AG09319 (cell line): ENCODE results near the gene ROBO1.

Source experiments
- DNase-seq: peaks from one replicate; pipeline ENCODE4 v3.0.0-alpha.2; 2010; ENCODE audit warnings: low read depth; ENCODE audit errors: extremely low read depth
- TF ChIP-seq, protein P1 (sequence below): IDR thresholded peaks from 2 replicates; pipeline ENCODE4 v1.5.1; 2011; ENCODE audit warnings: low read depth, mild to moderate bottlenecking, inconsistent platforms, low read length, moderate library complexity

Gene ROBO1

DNA sequence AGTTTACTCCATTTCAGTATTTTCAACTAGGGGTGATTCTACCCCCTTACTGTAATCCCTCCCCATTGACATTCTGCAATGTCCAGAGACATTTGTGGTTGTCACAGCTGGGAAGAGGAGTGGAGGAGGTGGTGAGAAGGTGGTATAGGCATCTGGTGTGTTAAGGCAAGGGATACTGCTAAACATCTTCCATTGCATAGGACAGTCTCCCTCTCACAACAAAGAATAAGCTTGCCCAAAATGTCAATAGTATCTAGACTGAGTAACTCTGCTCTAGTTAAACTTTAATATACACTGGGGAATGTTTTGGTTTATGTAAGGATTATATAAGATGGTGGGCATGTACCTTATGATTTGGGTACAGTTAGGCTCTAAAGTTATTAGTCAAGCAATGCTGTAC is 737.6 kb downstream of the ROBO1 start:
- no peak for DNase-seq
- TF ChIP-seq, protein P1, sequence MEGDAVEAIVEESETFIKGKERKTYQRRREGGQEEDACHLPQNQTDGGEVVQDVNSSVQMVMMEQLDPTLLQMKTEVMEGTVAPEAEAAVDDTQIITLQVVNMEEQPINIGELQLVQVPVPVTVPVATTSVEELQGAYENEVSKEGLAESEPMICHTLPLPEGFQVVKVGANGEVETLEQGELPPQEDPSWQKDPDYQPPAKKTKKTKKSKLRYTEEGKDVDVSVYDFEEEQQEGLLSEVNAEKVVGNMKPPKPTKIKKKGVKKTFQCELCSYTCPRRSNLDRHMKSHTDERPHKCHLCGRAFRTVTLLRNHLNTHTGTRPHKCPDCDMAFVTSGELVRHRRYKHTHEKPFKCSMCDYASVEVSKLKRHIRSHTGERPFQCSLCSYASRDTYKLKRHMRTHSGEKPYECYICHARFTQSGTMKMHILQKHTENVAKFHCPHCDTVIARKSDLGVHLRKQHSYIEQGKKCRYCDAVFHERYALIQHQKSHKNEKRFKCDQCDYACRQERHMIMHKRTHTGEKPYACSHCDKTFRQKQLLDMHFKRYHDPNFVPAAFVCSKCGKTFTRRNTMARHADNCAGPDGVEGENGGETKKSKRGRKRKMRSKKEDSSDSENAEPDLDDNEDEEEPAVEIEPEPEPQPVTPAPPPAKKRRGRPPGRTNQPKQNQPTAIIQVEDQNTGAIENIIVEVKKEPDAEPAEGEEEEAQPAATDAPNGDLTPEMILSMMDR: no peak

DNA sequence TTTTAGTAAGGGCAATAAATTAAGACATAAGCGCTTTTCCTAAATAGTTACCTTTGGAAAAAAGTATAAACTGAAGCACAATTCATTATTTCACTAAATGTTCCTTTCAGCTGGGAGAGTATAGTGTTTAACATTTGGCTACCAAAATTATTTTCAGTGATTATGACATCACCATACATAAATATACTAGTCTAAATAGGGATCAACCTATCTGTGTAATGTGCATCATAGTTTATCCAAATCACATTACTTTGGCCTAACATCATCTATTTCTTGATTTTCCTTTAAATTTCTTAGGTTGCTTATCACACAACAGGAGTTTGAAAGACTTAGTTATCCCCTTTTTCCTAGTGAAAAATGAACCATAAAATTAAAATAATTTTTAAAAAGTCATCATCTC is 738.9 kb downstream of the ROBO1 start:
- TF ChIP-seq, protein P1: no peak
- DNase-seq: no peak

GRCh38 chr3:79027593-79027992 is 740.2 kb downstream of the ROBO1 start:
- no peak for DNase-seq
- TF ChIP-seq, protein P1: no peak

- TF ChIP-seq, protein P1: no peak
- no peak for DNase-seq
These were observed 747.9 kb downstream of the ROBO1 start for GRCh38 chr3:79019924-79020173.

DNA sequence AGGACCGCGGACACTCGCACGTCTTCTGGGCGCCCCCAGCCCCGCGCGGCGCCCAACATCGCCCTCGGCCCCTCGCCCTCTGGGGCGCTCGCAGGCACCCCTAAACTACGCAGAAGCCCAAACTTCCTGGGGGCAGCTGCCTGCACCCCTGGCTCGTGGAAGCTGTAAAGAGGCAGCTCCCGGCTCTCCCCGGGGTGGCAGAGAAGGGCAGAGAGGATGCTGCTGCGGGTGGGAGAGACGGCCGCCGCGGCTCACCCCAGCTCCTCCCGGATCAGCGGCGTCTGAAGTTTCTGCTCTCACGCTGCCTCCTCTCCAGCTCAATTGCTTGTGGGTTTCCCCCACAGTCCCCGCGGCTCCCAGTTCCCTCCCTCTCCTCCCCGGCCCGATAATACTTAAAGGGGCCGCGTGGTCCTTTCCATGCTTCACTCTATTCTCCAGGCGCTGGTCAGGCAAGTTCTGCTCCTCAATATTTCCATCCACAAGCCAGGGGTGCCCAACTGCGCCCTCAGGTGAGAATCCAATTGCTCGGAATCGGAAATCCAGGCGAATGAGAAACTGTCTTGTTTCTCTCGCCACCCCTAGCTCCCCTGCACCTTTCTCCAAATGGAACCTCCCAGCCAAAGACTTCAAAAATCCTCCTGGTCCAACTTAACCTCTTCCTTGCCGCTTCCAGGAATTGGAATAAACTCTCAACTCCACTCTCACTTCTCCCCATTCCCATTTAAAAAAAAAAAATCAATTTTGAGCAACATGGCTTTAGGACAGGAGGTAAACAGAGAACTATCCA is 748.5 kb downstream of the ROBO1 start:
- TF ChIP-seq, protein P1: no peak
- peak; percentile 78 for DNase-seq

DNA sequence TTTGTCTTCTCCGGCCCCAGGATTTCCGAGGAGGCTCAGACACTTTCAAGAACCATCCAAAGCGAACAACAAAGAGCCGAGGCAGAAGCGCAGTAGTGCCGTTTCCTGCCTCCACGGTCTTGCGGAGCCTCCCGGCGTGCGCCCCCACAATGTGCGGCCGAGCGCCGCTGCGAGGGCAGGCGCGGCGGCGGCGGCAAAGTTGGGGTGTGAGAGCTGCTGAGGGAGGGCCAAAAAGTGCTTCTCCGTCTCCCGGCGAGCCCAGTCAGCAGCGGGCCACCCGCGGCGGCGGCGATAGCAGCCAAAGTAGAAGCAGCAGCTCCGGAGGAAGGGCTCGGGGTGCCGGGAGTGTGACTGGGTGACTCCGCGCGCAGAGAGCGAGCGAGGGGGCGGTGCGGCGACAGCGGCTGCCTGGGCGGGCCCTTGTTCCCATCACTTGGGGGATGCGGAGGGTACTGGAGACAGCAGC is 749.1 kb downstream of the ROBO1 start:
- TF ChIP-seq, protein P1: peak; percentile 19
- DNase-seq: no peak

DNA sequence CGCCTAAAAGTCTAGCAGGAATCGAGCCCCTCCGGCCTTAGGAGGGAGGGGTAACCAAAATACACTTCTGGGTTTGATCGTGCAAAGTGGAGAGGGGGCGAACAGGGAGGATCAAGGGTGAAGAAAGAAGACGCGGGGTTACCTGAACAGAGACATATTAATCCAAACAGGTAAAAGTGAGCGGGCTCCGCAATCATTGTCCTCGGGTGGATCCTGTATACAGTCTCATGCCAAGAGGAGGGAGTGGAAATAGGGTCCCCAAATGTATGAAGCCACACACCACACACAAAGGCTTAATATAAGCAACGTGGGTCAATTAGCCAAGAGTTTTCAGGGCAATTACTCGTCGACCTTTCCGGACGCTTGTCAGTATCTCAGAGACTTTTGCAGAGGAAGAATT is 749.5 kb downstream of the ROBO1 start:
- no peak for DNase-seq
- TF ChIP-seq, protein P1: no peak
